GM21737 (cell line): ENCODE data around the gene OXLD1.

Experiments used
- ATAC-seq: cut with Tn5 transposase; IDR thresholded peaks from one replicate; pipeline ENCODE4 v1.9.1; 2021; ENCODE audit warnings: mild to moderate bottlenecking, moderate library complexity; ENCODE audit not compliant: unreplicated experiment

The OXLD1 gene

DNA sequence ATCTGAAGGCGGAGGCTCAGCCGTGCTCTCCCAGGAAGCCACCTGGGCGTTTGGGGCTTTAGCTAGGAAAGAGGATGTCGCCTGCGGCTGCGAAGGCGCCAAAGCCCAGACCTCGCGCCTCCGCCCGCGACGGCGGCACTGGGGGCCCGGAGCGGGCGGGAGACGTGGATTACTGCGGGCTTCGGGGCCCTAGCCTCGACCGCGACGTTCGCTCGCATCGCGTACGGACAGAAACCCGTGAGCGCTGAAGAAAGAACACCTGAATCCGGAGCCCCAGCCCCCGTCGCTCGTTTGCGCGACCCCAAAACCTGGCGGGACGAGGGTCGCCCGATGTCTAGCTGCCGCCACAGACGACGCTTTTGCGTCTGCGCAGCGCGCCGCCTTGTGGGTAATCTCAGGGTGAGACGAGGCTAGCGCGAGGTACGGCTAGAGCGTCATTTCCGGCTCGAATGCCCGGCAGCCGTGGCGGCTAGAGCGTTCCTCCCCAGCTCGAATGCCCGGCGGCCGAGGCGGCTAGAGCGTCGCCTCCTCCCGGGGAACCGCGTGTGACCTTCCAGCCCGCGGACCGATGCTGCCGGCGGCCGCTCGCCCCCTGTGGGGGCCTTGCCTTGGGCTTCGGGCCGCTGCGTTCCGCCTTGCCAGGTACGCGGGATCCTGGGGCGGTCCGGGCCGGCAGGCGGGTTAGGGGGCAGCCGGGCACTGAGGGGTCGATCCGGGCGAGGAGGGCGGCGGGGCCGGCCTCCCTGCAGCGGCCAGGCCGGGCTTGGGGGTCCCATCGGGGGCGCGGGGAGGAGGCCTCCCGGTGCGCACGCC lies 36.7 kb upstream of the OXLD1 start, which contains the start of gene MRPL12:
Gene MRPL12 (plus strand): TSS at position 434 of the 813 bp plus-strand sequence. CDS start 135 bp downstream, at position 569.
- ATAC-seq, result peak; percentile 70

DNA sequence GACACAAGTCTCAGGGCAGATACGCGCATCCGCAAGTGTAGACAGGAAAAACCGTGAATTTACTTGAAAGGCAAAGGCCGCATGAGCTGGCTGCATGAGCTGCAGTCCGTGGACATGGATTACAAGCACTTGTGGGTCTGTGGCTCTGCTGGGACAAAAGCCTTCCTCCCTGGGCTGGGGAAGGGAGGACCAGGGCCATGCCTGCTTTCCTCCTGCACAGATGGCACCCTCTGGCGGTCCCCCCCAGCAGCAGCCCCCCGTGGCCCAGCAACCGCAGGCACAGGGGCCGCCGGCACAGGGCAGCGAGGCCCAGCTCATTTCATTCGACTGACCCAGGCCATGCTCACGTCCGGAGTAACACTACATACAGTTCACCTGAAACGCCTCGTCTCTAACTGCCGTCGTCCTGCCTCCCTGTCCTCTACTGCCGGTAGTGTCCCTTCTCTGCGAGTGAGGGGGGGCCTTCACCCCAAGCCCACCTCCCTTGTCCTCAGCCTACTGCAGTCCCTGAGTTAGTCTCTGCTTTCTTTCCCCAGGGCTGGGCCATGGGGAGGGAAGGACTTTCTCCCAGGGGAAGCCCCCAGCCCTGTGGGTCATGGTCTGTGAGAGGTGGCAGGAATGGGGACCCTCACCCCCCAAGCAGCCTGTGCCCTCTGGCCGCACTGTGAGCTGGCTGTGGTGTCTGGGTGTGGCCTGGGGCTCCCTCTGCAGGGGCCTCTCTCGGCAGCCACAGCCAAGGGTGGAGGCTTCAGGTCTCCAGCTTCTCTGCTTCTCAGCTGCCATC lies 35.1 kb upstream of the OXLD1 start:
- ATAC-seq, result no peak

DNA sequence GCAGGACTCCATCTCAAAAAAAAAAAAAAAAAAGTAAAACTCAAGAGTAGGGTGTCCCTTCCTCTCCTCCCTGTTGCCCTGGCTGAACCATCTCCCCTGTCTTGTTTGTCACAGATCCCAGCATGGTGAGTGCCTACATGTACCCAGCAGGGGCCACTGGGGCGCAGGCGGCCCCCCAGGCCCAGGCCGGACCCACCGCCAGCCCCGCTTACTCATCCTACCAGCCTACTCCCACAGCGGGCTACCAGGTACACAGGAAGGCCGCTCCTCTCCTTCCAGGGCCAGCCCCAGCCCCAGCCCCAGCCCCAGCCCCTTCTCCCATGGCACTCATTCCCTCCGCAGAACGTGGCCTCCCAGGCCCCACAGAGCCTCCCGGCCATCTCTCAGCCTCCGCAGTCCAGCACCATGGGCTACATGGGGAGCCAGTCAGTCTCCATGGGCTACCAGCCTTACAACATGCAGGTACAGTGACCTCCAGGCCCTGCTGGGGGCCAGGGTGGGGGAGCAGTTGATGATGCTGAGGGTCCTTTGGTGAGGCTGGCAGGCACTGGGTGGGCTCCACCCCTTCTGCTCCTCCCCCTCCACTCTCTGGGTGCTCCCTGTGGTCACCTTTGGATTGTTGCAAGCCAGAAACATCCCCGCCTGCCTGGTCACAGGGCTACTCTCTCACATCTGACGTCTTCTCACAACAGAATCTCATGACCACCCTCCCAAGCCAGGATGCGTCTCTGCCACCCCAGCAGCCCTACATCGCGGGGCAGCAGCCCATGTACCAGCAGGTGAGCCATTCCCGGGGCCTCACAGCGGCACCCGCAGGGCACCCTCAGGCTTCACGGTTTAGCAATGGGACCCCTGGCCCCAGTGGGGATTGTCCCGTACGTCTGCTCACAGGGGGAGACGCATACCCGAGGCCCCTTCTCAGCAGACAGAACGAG lies 34.2 kb upstream of the OXLD1 start:
- no peak for ATAC-seq

DNA sequence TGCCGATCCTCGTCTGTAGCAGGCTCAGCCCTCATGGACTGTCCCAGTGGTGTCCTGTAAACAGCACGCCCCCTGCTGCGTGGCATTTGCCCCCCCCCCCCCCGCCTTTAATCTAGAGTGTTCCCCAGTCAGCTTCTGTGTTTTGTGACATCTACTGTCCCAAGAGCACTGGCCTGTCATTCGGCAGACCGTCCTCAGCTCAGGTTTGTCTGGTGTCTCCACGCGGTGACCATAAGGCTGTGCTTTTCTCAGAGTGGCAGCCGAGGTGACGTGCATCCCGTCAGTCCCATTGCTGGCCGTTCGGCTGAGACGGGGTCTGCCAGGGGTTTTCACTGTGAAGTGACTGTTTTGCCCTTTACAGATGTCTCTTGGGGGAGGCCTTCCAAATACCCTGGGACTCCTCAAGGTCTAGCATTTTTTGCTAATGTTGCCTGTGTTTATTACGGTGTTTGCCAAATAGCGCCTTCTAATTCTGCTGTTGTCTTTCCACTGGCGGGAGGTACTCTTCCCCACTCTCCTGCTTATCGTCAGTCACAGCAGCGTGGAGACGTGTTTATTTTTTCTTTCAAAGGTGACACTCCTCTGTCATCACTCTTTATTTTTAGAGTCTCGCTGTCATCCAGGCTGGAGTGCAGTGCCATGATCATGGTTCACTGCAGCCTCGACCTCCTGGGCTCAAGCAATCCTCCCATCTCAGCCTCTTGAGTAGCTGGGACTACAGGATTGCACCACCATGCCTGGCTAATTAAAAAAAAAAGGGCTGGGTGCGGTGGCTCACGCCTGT lies 31.0 kb upstream of the OXLD1 start:
- ATAC-seq, result no peak

DNA sequence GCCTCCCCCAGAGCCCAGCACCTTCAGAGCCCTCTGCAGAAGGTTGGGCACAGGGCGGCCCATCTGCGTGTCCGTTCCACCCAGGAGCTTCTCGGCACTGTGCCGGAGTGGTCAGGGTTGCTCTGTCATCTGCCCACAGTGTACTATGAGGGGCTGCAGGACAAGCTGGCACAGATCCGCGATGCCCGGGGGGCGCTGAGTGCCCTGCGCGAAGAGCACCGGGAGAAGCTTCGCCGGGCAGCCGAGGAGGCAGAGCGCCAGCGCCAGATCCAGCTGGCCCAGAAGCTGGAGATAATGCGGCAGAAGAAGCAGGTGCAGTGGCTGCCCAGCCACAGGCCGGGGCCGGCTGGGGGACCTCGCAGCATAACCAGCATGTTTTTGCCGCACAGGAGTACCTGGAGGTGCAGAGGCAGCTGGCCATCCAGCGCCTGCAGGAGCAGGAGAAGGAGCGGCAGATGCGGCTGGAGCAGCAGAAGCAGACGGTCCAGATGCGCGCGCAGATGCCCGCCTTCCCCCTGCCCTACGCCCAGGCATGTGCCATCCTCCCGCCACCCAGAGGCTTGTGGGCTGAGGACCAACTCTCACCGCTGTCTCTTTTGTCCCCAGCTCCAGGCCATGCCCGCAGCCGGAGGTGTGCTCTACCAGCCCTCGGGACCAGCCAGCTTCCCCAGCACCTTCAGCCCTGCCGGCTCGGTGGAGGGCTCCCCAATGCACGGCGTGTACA lies 30.0 kb upstream of the OXLD1 start:
- no peak for ATAC-seq

DNA sequence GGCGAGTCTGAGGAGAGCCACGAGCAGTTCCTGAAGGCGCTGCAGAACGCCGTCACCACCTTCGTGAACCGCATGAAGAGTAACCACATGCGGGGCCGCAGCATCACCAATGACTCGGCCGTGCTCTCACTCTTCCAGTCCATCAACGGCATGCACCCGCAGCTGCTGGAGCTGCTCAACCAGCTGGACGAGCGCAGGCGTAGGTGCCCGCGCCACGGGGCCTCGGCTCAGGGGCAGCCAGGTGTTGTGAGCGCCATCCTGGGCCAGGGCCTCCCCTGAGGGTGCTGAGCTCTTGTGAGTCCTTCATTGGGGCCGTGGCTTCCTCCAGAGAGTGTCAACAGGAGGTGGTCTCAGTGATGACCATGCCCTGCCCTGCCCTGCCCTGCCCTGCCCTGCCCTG lies 29.4 kb upstream of the OXLD1 start:
- no peak for ATAC-seq

DNA sequence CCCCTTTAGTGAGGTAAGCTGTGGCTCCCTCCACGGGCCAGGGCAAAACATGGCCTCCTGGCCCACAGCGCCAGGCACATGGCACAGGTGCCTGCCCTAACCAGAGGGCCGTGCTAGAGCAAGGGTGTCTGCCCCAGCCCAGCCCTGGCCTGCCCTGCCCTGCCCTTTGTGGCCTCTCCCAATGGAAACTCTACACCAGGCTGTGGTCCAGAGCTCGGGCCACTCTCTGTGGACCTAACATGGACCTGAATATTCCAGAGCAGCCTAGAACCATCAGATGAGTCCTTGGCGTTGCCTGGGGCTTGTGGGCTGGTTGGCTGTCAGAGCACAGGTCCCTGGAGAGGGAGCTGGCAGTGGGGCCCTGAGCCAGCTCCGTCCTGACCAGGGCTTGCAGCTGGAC lies 28.8 kb upstream of the OXLD1 start:
- no peak for ATAC-seq

DNA sequence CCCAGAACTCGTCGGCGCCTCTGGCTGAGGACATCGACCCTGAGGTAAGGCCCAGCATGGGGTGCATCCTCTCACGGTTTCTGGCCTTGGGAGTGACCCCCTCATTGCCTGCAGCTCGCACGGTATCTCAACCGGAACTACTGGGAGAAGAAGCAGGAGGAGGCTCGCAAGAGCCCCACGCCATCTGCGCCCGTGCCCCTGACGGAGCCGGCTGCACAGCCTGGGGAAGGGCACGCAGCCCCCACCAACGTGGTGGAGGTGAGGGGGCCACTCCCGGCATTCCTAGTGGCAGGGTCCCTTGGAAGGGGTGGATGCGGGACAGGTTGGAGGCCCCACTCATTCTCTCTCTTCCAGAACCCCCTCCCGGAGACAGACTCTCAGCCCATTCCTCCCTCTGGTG lies 28.4 kb upstream of the OXLD1 start:
- ATAC-seq, result no peak

DNA sequence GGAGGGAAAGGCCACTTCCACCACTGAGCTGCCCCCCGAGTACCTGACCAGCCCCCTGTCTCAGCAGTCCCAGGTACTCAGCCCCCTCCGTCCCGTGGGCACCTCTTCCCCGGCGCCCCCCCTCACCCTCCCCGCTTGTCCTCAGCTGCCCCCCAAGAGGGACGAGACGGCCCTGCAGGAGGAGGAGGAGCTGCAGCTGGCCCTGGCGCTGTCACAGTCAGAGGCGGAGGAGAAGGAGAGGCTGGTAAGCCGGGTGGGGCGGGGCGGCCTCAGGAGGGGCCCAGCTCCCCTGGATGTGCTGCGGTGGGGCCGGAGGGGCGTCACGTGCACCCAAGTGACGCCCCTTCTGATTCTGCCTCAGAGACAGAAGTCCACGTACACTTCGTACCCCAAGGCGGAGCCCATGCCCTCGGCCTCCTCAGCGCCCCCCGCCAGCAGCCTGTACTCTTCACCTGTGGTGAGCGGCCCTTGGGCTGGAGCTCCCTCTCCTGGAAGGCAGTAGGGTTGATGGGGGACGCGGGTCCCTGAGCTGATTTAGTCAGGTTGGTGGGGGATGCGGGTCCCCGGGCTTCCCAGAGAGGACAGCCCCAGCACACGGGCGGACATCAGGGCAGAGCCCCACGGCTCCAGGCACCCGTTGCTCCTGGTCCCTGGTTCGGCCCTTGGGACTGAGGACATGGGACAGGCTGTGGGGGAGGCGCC lies 27.3 kb upstream of the OXLD1 start:
- ATAC-seq, result no peak

DNA sequence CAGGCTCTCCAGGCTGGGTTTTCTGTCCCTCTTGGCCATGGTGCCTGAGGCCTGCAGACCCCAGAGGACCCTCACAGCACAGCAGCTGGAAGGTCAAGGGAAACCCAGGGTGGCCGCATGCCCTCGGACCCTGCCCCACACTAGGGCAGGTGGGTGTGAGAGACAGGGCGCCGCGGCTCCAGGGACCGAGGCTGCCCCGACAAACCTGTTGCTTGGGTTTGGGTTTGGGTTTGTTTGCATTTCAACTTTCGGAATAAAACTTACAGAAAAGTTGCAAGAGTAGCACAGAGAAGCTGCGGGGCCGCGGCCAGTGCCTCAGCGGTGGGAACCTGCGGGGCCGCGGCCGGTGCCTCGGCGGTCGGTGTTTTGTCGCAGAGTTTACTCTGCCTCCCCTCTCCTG lies 25.2 kb upstream of the OXLD1 start:
- no peak for ATAC-seq

DNA sequence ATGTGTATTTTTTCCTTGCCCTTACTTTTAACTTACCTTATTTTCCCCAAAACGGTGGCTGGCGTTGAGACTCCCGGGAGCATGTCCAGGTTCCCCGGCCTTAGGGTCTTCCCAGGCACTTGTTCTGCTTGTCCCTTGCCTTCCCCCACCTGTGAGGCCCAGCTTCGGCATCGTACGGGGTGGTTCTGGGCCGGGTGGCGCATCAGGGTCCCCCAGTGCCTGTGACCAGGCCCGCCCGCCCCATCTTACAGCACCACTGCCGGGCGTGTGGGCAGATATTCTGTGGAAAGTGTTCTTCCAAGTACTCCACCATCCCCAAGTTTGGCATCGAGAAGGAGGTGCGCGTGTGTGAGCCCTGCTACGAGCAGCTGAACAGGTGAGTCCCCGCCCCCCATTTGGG lies 24.8 kb upstream of the OXLD1 start:
- ATAC-seq, result no peak

DNA sequence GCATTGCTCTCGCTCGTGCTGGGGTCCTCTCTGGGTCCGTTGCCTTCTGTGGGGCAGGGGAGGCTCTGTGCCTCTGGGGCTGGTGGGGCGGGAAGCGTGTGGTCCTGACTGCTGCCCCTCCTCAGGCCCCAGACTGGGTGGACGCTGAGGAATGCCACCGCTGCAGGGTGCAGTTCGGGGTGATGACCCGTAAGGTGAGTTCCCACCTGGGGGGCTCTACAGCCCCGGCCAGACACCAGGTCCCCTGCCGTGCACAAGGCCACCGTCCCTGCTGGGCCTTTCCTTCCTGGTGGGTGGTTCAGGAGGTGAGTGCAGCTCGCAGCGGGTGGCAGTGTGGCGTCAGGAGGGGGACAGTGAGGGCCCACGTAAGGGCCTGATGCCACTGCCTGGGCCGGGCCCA lies 24.1 kb upstream of the OXLD1 start:
- no peak for ATAC-seq

DNA sequence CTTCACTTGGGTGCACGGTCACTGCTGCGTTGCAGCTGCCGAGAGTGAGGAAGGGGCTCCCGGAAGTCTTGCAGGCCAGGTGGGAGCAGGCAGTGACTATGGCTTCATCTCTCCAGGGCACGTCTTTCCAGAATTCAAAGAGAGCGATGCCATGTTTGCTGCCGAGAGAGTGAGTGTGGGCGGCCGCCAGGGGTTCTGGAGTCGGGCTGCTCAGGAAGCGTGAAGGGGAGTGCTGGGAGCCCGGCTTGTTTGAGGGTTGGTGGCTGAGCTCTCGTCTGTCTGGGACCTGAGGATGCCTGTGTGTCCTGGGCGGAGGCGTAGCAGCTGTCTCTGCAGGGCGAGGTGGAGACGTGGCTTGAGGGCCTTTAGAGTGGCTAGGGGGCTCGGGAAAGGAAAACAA lies 23.7 kb upstream of the OXLD1 start:
- no peak for ATAC-seq

DNA sequence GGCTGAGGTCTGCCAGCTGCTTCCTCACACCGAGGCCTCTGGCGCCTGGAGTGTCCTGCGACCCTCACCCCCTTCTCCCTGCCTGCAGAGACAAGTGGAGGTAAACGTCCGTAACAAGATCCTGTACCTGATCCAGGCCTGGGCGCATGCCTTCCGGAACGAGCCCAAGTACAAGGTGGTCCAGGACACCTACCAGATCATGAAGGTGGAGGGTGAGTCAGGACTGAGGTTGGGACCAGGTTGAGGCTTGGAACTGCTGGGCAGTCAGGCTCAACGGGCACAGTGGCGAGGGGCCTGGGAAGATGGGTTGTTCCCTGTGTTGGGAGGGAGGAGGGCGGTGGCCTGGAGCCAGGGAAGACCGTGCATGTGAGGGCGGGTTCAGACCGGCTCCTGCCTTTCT lies 22.2 kb upstream of the OXLD1 start:
- no peak for ATAC-seq

DNA sequence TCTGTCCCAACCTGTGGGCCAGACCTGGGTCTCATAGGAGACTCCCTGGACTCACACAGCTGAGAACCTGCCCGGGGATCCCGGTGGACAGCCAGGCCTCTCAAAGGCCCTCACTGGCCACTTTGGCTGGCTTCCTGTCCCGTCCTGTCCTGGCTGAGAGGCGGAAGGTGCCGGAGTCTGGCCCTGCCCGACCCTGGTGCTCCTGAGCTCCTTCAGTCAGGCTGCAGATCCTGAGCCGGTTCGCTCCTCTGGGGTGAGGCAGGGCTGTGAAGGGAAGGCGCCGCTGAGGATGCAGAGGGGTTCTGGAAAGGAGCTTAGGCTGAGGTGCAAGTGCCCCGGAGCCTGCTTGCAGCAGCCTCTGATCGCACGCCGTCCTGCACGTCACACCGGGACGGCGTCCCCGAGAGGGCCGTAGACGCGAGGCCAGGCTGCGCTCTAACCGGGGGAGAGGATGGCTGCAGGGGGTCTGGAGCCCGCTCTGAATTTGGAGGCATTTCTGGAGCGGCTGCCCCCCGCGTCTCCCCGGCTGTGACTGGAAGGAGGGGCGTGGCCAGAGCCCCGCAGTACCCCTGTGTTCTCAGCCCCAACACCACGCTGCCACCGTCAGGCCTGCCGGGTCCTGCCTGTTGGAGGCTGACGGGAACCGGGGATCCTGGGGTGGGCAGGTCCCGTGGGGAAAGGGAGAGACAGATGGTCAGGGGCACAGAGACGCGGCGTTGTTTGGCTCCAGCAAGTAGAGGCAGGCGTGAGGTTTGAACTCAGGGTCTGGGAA lies 21.6 kb upstream of the OXLD1 start:
- ATAC-seq, result no peak

DNA sequence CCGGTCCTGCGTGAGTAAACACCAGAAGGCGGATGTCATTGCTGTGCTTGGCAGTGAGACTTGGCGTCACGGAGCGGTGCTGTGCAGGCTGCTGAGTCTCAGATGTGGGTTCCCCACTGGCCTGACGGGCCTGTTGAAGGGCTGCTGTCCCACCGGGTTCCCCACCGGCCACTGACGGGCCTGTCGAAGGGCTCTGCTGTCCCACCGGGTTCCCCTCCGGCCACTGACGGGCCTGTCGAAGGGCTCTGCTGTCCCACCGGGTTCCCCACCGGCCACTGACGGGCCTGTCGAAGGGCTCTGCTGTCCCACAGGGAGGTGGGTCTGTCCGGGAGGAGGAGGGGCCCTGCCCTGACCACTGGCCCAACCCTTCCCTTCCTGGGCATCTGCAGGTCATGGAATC lies 20.2 kb upstream of the OXLD1 start:
- ATAC-seq, result no peak

DNA sequence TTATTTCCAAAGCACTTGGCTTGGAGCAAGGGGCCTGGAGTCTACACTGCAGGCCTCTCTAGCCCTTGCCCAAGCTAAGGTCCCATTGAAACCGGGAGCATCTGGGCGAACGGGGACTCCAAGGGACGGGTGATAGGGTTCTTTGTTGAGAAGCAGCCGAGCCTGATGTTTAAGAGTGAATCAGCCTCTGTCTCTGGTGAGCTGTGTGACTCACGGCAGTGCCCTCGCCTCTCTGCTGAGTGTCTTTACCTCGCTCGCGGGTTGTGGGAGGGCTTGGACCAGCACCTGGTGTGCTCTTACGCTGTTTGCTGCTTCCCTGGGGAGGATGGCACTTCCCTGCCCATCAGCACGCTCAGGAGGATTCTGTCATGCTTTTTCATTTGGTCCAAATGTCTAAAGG lies 18.7 kb upstream of the OXLD1 start:
- no peak for ATAC-seq

DNA sequence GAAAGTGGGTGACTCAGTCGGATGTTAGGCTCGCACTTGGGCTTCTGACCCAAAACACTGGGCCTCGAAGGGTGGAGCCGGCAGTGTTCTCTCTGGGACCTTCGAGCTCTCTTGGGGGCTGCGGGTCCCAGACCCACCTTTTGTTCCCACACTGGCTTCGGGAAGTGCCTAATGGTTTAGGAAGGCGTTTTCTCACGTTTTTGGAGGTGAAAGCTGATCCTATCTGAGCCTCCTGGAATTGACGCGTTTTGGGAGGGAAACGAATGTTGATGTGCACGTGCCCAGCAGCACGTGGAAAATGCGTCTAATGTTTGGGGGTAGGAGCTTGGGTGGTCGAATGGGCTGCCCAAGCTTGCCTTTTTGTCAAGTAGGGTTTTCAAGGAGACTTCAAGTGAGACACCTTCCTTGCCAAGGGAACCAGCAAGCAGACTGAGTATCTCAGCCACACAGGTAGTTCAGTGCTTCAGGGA lies 18.1 kb upstream of the OXLD1 start:
- ATAC-seq, result no peak
